ENCODE data around the gene AKR1C1.
"Not testable (repeated sequence)": the region's sequence is repeated elsewhere in the genome, so short reads cannot be mapped to it uniquely, and the experiment has no call there.

AKR1C1 gene

DNA sequence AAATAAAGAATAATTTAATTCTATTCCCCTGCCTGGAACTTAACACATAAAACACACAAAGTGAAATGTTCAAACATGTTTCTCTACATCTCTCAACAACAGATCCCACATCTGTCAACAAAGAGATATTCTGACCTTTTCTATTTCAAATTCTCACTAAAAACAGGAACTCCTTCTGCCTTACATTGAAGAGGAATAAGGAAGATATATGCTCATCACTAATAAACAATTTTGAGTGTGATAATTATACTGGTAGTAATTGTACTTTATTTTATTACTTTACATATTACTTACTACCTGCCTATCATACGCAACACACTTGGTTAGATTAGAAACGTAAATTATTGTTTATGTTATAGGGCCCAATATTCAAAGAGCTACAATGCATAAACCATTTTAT, 27.0 kb downstream of the AKR1C1 start:
- Histone ChIP-seq H3K4me1 (ENCODE audit: control insufficient read depth in 1 of 2, insufficient read depth in 1 of 2, low read depth in 1 of 2, low read length in 1 of 2) (no peaks in the 10 kb centered on the region), H3K9me3 (no peaks in the 10 kb centered on the region), H3K4me3 (ENCODE audit: low read depth in 1 of 2, low read length in 1 of 2) (no peak overlapping the region), H3K27ac (no peak overlapping the region), H3K36me3 (no peaks in the 10 kb centered on the region), H3K27me3 (no peaks in the 10 kb centered on the region)
- TF ChIP-seq, protein P1, sequence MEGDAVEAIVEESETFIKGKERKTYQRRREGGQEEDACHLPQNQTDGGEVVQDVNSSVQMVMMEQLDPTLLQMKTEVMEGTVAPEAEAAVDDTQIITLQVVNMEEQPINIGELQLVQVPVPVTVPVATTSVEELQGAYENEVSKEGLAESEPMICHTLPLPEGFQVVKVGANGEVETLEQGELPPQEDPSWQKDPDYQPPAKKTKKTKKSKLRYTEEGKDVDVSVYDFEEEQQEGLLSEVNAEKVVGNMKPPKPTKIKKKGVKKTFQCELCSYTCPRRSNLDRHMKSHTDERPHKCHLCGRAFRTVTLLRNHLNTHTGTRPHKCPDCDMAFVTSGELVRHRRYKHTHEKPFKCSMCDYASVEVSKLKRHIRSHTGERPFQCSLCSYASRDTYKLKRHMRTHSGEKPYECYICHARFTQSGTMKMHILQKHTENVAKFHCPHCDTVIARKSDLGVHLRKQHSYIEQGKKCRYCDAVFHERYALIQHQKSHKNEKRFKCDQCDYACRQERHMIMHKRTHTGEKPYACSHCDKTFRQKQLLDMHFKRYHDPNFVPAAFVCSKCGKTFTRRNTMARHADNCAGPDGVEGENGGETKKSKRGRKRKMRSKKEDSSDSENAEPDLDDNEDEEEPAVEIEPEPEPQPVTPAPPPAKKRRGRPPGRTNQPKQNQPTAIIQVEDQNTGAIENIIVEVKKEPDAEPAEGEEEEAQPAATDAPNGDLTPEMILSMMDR (IDR thresholded peaks at IDR 0.05), result no peak

DNA sequence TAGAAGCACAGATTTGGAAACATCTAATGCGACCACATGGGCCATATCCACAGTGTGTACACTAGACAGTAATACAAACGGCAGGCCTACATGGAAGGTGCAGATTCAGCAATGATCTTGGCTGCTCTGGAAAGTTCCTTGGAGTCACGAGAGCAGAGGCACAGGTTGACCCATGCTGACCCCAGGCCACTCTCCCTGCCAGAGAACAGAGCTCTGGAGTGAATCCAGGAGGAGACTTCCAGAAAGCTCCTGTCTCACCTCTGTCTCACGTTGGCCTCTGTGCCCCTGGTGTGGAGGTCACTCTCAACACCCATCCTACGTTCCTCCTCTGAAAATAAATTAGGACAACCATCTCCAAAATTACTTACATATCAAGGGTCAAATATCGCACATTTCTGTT, 28.2 kb downstream of the AKR1C1 start:
- not testable (repeated sequence) for H3K4me3 ChIP-seq (ENCODE audit: low read depth in 1 of 2, low read length in 1 of 2); H3K9me3 ChIP-seq; H3K36me3 ChIP-seq; H3K27me3 ChIP-seq; H3K4me1 ChIP-seq (ENCODE audit: control insufficient read depth in 1 of 2, insufficient read depth in 1 of 2, low read depth in 1 of 2, low read length in 1 of 2); H3K27ac ChIP-seq

DNA sequence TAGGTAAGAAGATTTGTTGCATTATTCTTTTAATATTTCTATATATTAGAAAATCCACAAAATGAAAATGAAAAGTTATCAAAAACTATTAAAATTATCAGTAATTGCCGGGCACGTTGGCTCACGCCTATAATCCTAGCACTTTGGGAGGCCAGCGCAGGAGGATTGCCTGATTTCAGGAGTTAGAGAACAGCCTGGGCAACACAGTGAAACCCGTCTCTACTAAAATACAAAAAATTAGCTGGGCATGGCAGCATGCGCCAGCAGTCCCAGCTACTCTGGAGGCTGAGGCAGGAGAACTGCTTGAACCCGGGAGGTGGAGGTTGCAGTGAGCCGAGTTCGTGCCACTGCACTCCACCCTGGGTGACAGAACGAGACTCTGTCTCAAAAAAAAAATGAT, 29.3 kb downstream of the AKR1C1 start:
- not testable (repeated sequence) for H3K9me3 ChIP-seq; H3K4me3 ChIP-seq (ENCODE audit: low read depth in 1 of 2, low read length in 1 of 2); H3K27me3 ChIP-seq; H3K4me1 ChIP-seq (ENCODE audit: control insufficient read depth in 1 of 2, insufficient read depth in 1 of 2, low read depth in 1 of 2, low read length in 1 of 2); H3K27ac ChIP-seq; H3K36me3 ChIP-seq

DNA sequence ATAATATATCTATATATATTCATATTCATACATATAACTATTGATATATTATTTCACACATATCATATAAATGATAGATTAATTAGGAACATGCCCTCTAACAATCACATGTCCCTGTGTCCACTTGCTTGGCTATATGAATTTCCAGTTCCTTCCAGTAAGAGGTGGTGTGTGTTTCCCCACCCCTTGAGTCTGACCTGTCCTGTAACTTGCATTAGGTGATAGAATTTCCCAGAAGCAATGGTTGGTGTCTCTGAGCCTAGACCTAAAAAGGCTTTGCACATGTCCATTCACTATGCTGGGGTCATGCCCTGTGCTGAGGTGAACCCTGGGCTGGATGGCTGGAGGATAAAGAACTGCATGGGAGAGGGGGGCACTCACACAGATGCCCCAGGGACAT, 31.0 kb downstream of the AKR1C1 start:
- H3K27ac ChIP-seq; H3K4me3 ChIP-seq (ENCODE audit: low read depth in 1 of 2, low read length in 1 of 2); H3K36me3 ChIP-seq; H3K9me3 ChIP-seq; H3K27me3 ChIP-seq; H3K4me1 ChIP-seq (ENCODE audit: control insufficient read depth in 1 of 2, insufficient read depth in 1 of 2, low read depth in 1 of 2, low read length in 1 of 2): not testable (repeated sequence)

DNA sequence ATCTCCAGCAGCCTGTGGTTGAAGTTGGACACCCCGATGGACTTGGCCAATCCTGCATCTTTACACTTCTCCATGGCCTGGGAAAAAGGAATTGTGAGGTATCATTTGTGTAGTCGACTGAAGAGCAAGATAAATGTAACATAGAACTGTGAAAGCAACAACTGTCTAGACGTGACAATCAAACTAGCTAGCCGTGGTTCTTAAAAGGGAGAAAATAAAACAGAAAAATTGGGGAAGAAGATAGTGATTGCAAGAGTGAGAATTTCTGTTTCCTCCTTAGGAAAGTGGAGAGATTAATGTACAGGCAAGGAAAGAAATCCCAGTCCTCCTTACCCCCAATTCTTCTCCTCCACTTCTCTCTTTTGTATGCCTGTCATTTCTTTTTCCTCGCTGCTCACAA, 35.5 kb downstream of the AKR1C1 start:
- Histone ChIP-seq H3K27ac (no peak overlapping the region), H3K4me3 (ENCODE audit: low read depth in 1 of 2, low read length in 1 of 2) (no peak overlapping the region), H3K9me3 (no peaks in the 10 kb centered on the region), H3K4me1 (ENCODE audit: control insufficient read depth in 1 of 2, insufficient read depth in 1 of 2, low read depth in 1 of 2, low read length in 1 of 2) (no peaks in the 10 kb centered on the region), H3K36me3 (no peaks in the 10 kb centered on the region), H3K27me3 (no peaks in the 10 kb centered on the region)
- TF ChIP-seq, protein P1 (IDR thresholded peaks at IDR 0.05), result no peak

DNA sequence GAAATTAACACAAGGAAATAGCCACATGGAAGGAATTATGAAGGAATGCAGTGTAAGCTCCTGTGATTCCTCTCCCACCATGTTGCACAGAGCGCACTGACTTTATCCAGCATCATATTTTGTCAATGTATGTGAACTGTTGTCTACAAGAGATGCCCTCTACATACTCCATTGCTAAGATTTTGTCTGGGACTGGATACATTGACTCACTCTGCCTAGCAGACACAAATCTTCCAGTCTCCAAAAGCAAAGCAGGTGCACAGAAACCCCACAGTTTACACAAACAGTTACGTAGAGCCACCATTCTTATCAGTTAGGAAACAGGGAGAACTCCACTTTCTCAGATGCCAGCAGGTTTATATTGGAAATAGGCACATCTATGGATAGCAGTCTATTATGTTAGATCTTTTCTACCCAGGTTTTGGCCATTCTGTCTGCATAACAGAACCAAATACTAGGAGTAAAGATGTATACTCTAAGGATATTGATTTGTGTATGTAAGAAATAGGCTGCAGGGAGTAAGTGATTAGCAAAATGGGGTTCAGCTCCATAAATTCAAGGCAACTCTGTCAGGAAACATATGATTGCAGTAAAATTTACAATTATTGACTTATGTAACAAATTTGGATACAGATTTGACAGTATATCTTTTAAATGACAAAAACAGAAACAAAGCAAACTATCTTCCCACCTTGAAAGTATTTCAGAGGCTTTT, 39.0 kb downstream of the AKR1C1 start:
- no peaks in the 10 kb centered on the region for H3K4me1 ChIP-seq (ENCODE audit: control insufficient read depth in 1 of 2, insufficient read depth in 1 of 2, low read depth in 1 of 2, low read length in 1 of 2)
- H3K4me3 ChIP-seq (ENCODE audit: low read depth in 1 of 2, low read length in 1 of 2), result no peak overlapping the region
- H3K27me3 ChIP-seq, result no peaks in the 10 kb centered on the region
- H3K36me3 ChIP-seq, result no peaks in the 10 kb centered on the region
- TF ChIP-seq, protein P1 (IDR thresholded peaks at IDR 0.05), result no peak
- H3K9me3 ChIP-seq, result no peaks in the 10 kb centered on the region
- H3K27ac ChIP-seq, result no peak overlapping the region

DNA sequence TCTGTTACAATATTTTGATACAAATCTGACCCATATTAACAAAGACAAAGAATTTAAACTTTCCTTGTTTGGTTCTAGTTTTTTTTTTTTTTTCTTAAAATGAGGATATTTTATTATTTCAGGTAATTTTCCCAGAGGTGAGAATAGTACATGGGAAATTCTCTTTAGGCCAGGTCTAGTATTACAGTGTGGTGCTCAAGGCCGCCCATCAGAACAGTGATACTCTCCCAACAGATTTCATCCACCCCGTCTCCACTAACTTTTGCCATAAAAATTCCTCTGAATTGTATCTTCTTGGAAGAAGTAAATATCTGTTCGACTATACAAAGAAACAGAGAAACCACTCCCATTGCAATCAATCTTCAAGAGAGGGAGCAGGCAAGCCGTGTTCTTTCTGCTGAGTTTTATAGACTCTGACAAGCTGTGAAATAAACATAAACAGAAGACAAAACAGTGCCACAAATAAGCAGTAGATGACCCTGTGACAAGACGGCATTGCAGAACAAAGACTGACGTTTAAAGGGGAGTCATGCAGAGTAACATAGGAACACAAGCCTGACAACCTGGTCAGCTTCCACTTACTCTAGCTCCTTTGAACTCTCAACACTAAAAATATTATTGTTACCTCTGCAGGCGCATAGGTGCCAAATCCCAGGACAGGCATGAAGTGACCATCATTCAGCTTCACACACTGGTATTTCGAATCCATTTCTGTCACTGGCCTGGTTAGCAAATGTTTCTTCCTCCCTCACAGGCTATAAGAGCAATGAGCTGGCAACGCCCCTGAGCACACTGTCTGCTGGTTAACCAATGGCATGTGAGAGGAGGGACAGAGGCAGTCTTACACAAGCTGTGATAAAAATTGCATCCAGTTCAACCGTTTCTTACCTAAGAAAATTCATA, 40.2 kb downstream of the AKR1C1 start, which contains the start of gene AKR1C2:
Gene AKR1C2, minus strand, starts transcription at position 731 of the 903 bp plus-strand sequence. Its CDS starts 22 bp downstream, at position 709.
- H3K36me3 ChIP-seq; H3K4me1 ChIP-seq (ENCODE audit: control insufficient read depth in 1 of 2, insufficient read depth in 1 of 2, low read depth in 1 of 2, low read length in 1 of 2); H3K9me3 ChIP-seq; H3K27me3 ChIP-seq; H3K4me3 ChIP-seq (ENCODE audit: low read depth in 1 of 2, low read length in 1 of 2); H3K27ac ChIP-seq: not testable (repeated sequence)

DNA sequence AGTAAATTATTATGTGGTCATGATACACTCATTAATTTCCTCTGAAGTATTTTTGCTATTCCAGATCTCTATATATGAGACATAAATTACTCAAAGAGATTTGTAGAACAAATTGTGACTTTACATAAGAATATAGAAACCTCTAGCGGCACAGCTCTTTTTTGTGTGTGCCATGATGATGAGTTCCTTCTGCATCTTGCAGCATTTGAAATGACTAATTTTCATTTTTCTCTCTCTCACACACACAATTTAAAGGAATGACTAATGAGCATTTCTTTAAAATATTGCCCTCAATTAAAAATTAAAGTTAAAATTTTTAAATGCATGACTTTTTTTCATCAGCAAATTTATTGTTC, 40.8 kb downstream of the AKR1C1 start:
- not testable (repeated sequence) for H3K27ac ChIP-seq; H3K4me3 ChIP-seq (ENCODE audit: low read depth in 1 of 2, low read length in 1 of 2); H3K36me3 ChIP-seq; H3K4me1 ChIP-seq (ENCODE audit: control insufficient read depth in 1 of 2, insufficient read depth in 1 of 2, low read depth in 1 of 2, low read length in 1 of 2); H3K27me3 ChIP-seq; H3K9me3 ChIP-seq

DNA sequence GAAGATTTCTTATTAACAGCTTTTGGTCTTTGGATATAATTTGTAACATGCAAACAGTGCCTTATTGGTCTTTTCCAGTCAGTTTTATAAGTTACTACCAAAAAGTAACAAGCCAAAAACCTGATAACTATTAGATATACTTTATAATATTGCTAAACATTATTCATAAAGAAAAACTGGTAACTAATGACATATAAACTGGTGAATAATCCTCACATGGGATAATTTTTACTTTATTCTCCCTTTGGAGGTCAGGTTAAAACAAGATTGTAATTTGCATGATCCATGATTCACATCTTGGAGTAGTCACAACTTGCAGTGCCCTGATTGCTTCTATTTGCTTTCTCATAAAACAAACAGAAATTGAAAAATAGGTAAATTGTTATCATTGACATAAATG, 41.3 kb downstream of the AKR1C1 start:
- H3K27ac ChIP-seq; H3K4me1 ChIP-seq (ENCODE audit: control insufficient read depth in 1 of 2, insufficient read depth in 1 of 2, low read depth in 1 of 2, low read length in 1 of 2); H3K27me3 ChIP-seq; H3K36me3 ChIP-seq; H3K4me3 ChIP-seq (ENCODE audit: low read depth in 1 of 2, low read length in 1 of 2); H3K9me3 ChIP-seq: not testable (repeated sequence)

DNA sequence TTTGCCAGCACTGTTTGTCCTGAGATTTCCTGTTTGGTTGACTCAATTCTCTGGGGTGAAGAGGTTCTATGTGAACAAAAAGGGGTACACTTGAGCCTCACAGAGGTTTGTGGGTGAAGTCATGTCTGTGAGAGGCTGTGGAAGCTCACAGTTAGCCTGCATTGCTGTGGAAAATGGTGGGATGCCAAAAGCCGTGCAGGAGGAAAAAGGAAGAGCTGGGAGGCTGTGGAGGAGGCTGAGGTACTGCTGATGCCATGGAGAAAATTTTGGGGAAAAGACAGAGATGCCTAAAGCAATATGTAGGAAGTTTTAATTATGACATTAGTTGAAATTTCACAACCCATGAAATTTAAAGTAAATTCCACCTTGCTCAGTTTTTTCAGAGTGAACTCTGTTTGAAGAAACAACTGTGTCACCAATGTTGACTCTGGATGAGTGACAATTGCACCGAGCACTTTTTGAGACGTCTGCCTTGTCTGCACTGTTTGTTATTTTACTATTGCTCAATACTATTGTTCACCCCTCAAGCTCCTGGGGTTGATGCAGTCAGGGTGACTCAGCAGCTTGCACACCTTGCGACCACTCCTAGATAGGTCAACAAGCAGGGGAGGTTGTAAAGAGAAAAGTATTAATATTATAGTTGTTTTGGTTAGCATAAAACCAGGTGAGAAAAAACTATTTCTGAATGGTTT, 45.8 kb downstream of the AKR1C1 start:
- H3K9me3 ChIP-seq; H3K36me3 ChIP-seq; H3K27ac ChIP-seq; H3K4me3 ChIP-seq (ENCODE audit: low read depth in 1 of 2, low read length in 1 of 2); H3K27me3 ChIP-seq; H3K4me1 ChIP-seq (ENCODE audit: control insufficient read depth in 1 of 2, insufficient read depth in 1 of 2, low read depth in 1 of 2, low read length in 1 of 2): not testable (repeated sequence)
